PFSK-1 (cell line): ENCODE measurements around the gene PLEKHD1.

ENCODE experiments used
- FOXP2 ChIP-seq: optimal IDR thresholded peaks from 2 replicates; pipeline ENCODE3; 2011; ENCODE audit warnings: borderline replicate concordance, control low read depth, inconsistent platforms; ENCODE audit not compliant: insufficient read depth; ENCODE audit errors: extremely low read length, extremely low read depth
- POLR2AphosphoS5 ChIP-seq: IDR thresholded peaks from 2 replicates; pipeline ENCODE4 v1.6.1; 2012; ENCODE audit warnings: low read depth, mild to moderate bottlenecking, control low read depth, low read length, moderate library complexity
- REST ChIP-seq, 2 experiments: IDR thresholded peaks; 2 replicates each; pipeline versions ENCODE4 v1.6.1 to v1.8.0; 2011 to 2012; ENCODE audit warnings: low read depth in 2 of 2, low read length in 2 of 2, control low read depth in 1 of 2, inconsistent platforms in 1 of 2, mild to moderate bottlenecking in 1 of 2, moderate library complexity in 1 of 2; ENCODE audit not compliant: insufficient read depth in 1 of 2
- SIN3A ChIP-seq: IDR thresholded peaks from 2 replicates; pipeline ENCODE4 v1.6.1; 2012; ENCODE audit warnings: mild to moderate bottlenecking, low read length, moderate library complexity, borderline replicate concordance; ENCODE audit not compliant: insufficient read depth
- TAF1 ChIP-seq: IDR thresholded peaks from 2 replicates; pipeline ENCODE4 v1.6.1; 2012; ENCODE audit warnings: low read length, control low read depth, borderline replicate concordance; ENCODE audit not compliant: insufficient read depth

Gene PLEKHD1

GRCh38 chr14:69451941-69452340 is 32.6 kb upstream of the PLEKHD1 start:
- TF ChIP-seq TAF1: no peak
- no peak for TF ChIP-seq FOXP2
- TF ChIP-seq REST (IDR thresholded peaks at IDR 0.05; ENCODE audit: insufficient read depth in 1 of 2, low read depth in 2 of 2, low read length in 2 of 2): no peak
- TF ChIP-seq POLR2AphosphoS5: no peak
- TF ChIP-seq SIN3A: no peak

DNA sequence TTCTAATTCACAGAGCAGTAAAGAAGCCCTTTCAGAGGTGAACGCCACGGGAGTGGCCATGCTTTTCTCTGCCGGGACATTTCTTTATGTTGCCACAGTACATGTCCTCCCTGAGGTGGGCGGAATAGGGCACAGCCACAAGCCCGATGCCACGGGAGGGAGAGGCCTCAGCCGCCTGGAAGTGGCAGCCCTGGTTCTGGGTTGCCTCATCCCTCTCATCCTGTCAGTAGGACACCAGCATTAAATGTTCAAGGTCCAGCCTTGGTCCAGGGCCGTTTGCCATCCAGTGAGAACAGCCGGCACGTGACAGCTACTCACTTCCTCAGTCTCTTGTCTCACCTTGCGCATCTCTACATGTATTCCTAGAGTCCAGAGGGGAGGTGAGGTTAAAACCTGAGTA is 26.2 kb upstream of the PLEKHD1 start:
- TF ChIP-seq SIN3A (no peak), REST (IDR thresholded peaks at IDR 0.05; ENCODE audit: insufficient read depth in 1 of 2, low read depth in 2 of 2, low read length in 2 of 2) (no peak), TAF1 (no peak), FOXP2 (no peak), POLR2AphosphoS5 (no peak)

GRCh38 chr14:69459122-69459521 is 25.4 kb upstream of the PLEKHD1 start:
- TF ChIP-seq SIN3A (no peak), POLR2AphosphoS5 (no peak), REST (IDR thresholded peaks at IDR 0.05; ENCODE audit: insufficient read depth in 1 of 2, low read depth in 2 of 2, low read length in 2 of 2) (no peak), TAF1 (no peak), FOXP2 (no peak)

DNA sequence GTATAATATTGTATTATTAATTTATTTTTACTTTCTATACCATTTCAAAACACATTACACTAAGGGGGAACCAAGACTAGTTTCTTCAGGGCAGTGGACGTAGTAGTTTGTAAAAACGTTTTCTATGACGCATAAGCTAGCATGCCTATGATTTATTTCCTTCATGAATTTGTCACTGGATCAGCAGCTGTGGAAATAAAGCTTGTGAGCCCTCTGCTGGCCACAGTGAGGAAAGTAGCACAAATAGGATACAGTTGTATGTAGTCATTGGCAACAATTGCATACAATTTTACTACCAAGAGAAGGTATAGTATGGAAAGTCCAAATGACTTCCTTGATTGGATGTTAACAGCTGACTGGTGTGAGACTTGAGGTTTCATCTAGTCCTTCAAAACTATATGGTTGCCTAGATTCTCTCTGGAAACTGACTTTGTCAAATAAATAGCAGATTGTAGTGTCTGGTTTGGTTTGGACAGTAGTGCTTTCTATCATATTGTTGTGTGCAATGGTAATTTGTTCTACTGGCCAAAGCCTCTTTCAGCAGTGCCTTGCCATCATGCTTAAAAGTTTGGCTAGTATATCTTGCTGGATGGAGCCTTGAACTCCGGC is 24.3 kb upstream of the PLEKHD1 start:
- TF ChIP-seq POLR2AphosphoS5 (no peak), TAF1 (no peak), REST (IDR thresholded peaks at IDR 0.05; ENCODE audit: insufficient read depth in 1 of 2, low read depth in 2 of 2, low read length in 2 of 2) (no peak), FOXP2 (no peak), SIN3A (no peak)

- TF ChIP-seq FOXP2 (no peak), REST (IDR thresholded peaks at IDR 0.05; ENCODE audit: insufficient read depth in 1 of 2, low read depth in 2 of 2, low read length in 2 of 2) (no peak), SIN3A (no peak), TAF1 (no peak), POLR2AphosphoS5 (no peak)
These were observed 20.1 kb upstream of the PLEKHD1 start for GRCh38 chr14:69464379-69464778.
